ENCODE data around the gene CCS. TPM values are rescaled to one million over a fixed set of nuclear protein-coding genes. Genes with fewer than 3 reads are reported as not detected.

CCS gene
- total and polyA plus RNA-seq, 2 experiments from 2014 or later, result 41.5 to 97.8 TPM

GRCh38 chr11:66547662-66548009 is 45.3 kb upstream of the CCS start:
- Histone ChIP-seq H3K9me2 (replicated peaks; ENCODE audit: insufficient read depth) (no peaks in the 10 kb centered on the region), H3K9me3 (ENCODE audit: low read depth) (no peaks in the 10 kb centered on the region), H4K20me1 (ENCODE audit: insufficient read depth, poor library complexity, severe bottlenecking) (no peaks in the 10 kb centered on the region), H3K27ac (no peak overlapping the region), H3K4me1 (ENCODE audit: insufficient read depth) (peaks cover 17% of the 10 kb centered on the region), H3K4me2 (no peak overlapping the region), H3K4me3 (no peak overlapping the region), H3K36me3 (replicated peaks; ENCODE audit: insufficient read depth, low read depth) (no peaks in the 10 kb centered on the region), H2AFZ (no peak overlapping the region), H3K79me2 (peaks cover 3% of the 10 kb centered on the region), H3K27me3 (no peaks in the 10 kb centered on the region)
- TF ChIP-seq EZH2phosphoT487 (IDR thresholded peaks at IDR 0.05; ENCODE audit: low read depth, severe bottlenecking, unreplicated experiment), result no peak
- 27% methylated on average over 5 of the region's 5 CpGs for WGBS (ENCODE audit: low lambda C conversion rate, missing lambda C conversion rate)
- DNase-seq (ENCODE audit: low spot score), result no peak

GRCh38 chr11:66548041-66548440 is 44.9 kb upstream of the CCS start:
- WGBS (ENCODE audit: low lambda C conversion rate, missing lambda C conversion rate), result 79% methylated on average over 11 of the region's 11 CpGs

GRCh38 chr11:66548774-66549630 is 44.0 kb upstream of the CCS start:
- Histone ChIP-seq H3K4me2 (no peak overlapping the region), H3K36me3 (replicated peaks; ENCODE audit: insufficient read depth, low read depth) (no peaks in the 10 kb centered on the region), H4K20me1 (ENCODE audit: insufficient read depth, poor library complexity, severe bottlenecking) (no peaks in the 10 kb centered on the region), H2AFZ (no peak overlapping the region), H3K4me1 (ENCODE audit: insufficient read depth) (peaks cover 17% of the 10 kb centered on the region), H3K27ac (no peak overlapping the region), H3K79me2 (peaks cover 3% of the 10 kb centered on the region), H3K27me3 (no peaks in the 10 kb centered on the region), H3K9me2 (replicated peaks; ENCODE audit: insufficient read depth) (no peaks in the 10 kb centered on the region), H3K4me3 (no peak overlapping the region), H3K9me3 (ENCODE audit: low read depth) (no peaks in the 10 kb centered on the region)
- no peak for DNase-seq (ENCODE audit: low spot score)
- WGBS (ENCODE audit: low lambda C conversion rate, missing lambda C conversion rate), result 59% methylated on average over 16 of the region's 16 CpGs
- no peak for TF ChIP-seq EZH2 (IDR thresholded peaks at IDR 0.05; ENCODE audit: borderline replicate concordance)
- TF ChIP-seq CTCF (IDR thresholded peaks at IDR 0.05; ENCODE audit: poor library complexity), result no peak
- no peak for TF ChIP-seq EZH2phosphoT487 (IDR thresholded peaks at IDR 0.05; ENCODE audit: low read depth, severe bottlenecking, unreplicated experiment)

More at GRCh38 chr11:66548041-66548440, 44.9 kb upstream of the CCS start:
- no peak overlapping the region for H3K4me2 ChIP-seq
- peaks cover 17% of the 10 kb centered on the region for H3K4me1 ChIP-seq (ENCODE audit: insufficient read depth)
- peaks cover 3% of the 10 kb centered on the region for H3K79me2 ChIP-seq
- no peak for DNase-seq (ENCODE audit: low spot score)
- no peaks in the 10 kb centered on the region for H4K20me1 ChIP-seq (ENCODE audit: insufficient read depth, poor library complexity, severe bottlenecking)
- H3K27ac ChIP-seq, result no peak overlapping the region
- TF ChIP-seq EZH2phosphoT487 (IDR thresholded peaks at IDR 0.05; ENCODE audit: low read depth, severe bottlenecking, unreplicated experiment) (no peak), CTCF (IDR thresholded peaks at IDR 0.05; ENCODE audit: poor library complexity) (no peak), EZH2 (IDR thresholded peaks at IDR 0.05; ENCODE audit: borderline replicate concordance) (no peak)
- H3K9me3 ChIP-seq (ENCODE audit: low read depth), result no peaks in the 10 kb centered on the region
- H3K9me2 ChIP-seq (replicated peaks; ENCODE audit: insufficient read depth), result no peaks in the 10 kb centered on the region
- no peaks in the 10 kb centered on the region for H3K36me3 ChIP-seq (replicated peaks; ENCODE audit: insufficient read depth, low read depth)
- H3K4me3 ChIP-seq, result no peak overlapping the region
- H2AFZ ChIP-seq, result no peak overlapping the region
- no peaks in the 10 kb centered on the region for H3K27me3 ChIP-seq

GRCh38 chr11:66549696-66550095 is 43.3 kb upstream of the CCS start:
- Histone ChIP-seq H3K27ac (no peak overlapping the region), H3K36me3 (replicated peaks; ENCODE audit: insufficient read depth, low read depth) (no peaks in the 10 kb centered on the region), H3K4me2 (no peak overlapping the region), H3K4me1 (ENCODE audit: insufficient read depth) (peaks cover 17% of the 10 kb centered on the region), H4K20me1 (ENCODE audit: insufficient read depth, poor library complexity, severe bottlenecking) (no peaks in the 10 kb centered on the region), H2AFZ (no peak overlapping the region), H3K9me3 (ENCODE audit: low read depth) (no peaks in the 10 kb centered on the region), H3K79me2 (peaks cover under 1% of the 10 kb centered on the region), H3K9me2 (replicated peaks; ENCODE audit: insufficient read depth) (no peaks in the 10 kb centered on the region), H3K4me3 (no peak overlapping the region), H3K27me3 (no peaks in the 10 kb centered on the region)
- DNase-seq (ENCODE audit: low spot score), result no peak
- WGBS (ENCODE audit: low lambda C conversion rate, missing lambda C conversion rate), result 86% methylated on average over 3 of the region's 3 CpGs
- TF ChIP-seq CTCF (IDR thresholded peaks at IDR 0.05; ENCODE audit: poor library complexity), result no peak
- no peak for TF ChIP-seq EZH2 (IDR thresholded peaks at IDR 0.05; ENCODE audit: borderline replicate concordance)
- TF ChIP-seq EZH2phosphoT487 (IDR thresholded peaks at IDR 0.05; ENCODE audit: low read depth, severe bottlenecking, unreplicated experiment), result no peak

All from hepatocyte (in vitro differentiated cells).